Posterior vena cava (tissue), 2 donors: Measurements from ENCODE around the gene GRIPAP1. TPM values are rescaled to one million over a fixed set of nuclear protein-coding genes. Genes with fewer than 3 reads are reported as not detected.

Experiments
- DNase-seq: peaks from one replicate; pipeline ENCODE4 v3.0.0-alpha.2; 2020; ENCODE audit warnings: low spot score
- intact Hi-C, 2 donors: fragments of 100-400 bp; cut with DNase I; formaldehyde crosslinking; loops; one replicate each; pipeline versions ENCODE4 v1.14.1 to v1.14.2; 2022 to 2023
- total RNA-seq, 2 donors: library from RNA; stranded (reverse); fragmentation: NEBNext Ultra II Directional; extraction: Animal tissue kit (Norgen Biotek cat#: 25700); gene quantifications; one replicate each; pipeline ENCODE4 v1.2.1, GENCODE V29; 2021
- donor health status: DM: yes; HTN: yes; CAD: no.
- donor health status: DM: yes; HTN: yes; CAD: no.

Gene GRIPAP1
- total RNA-seq, 2 donors from 2014 or later = 27.6 to 31.6 TPM

GRCh38 chrX:48937054-48937907, 64.8 kb downstream of the GRIPAP1 start:
- peak; percentile 90 for DNase-seq
- intact Hi-C loops = no loop called here

GRCh38 chrX:48936429-48937053, 65.5 kb downstream of the GRIPAP1 start:
- intact Hi-C loops = no loop called here
- DNase-seq = no peak

GRCh38 chrX:48935301-48935670, 66.8 kb downstream of the GRIPAP1 start:
- intact Hi-C loops = no loop called here
- no peak for DNase-seq

GRCh38 chrX:48934581-48935300, 67.3 kb downstream of the GRIPAP1 start:
- DNase-seq = no peak

GRCh38 chrX:48933757-48934156, 68.3 kb downstream of the GRIPAP1 start:
- intact Hi-C loops = no loop called here
- no peak for DNase-seq

More at GRCh38 chrX:48934581-48935300, 67.3 kb downstream of the GRIPAP1 start:
- intact Hi-C loops = no loop called here

GRCh38 chrX:48927736-48928382, 74.2 kb downstream of the GRIPAP1 start:
- intact Hi-C loops = no loop called here
- no peak for DNase-seq

- intact Hi-C loops = no loop called here
Observed at GRCh38 chrX:48927123-48927522, 74.9 kb downstream of the GRIPAP1 start.

GRCh38 chrX:48924270-48924669, 77.8 kb downstream of the GRIPAP1 start:
- no peak for DNase-seq
- intact Hi-C loops = no loop called here

More at GRCh38 chrX:48927123-48927522, 74.9 kb downstream of the GRIPAP1 start:
- no peak for DNase-seq

- intact Hi-C loops = no loop called here
- DNase-seq = no peak
Observed at GRCh38 chrX:48923771-48924170, 78.3 kb downstream of the GRIPAP1 start.

Other genes starting within 250 kb of the GRIPAP1 start
- gene GLOD5, start 240.5 kb downstream of the GRIPAP1 start, total RNA-seq = not detected
- gene GATA1, start 215.7 kb downstream of the GRIPAP1 start, total RNA-seq = under 1 TPM in 1 of 2 donors, not detected in 1; 0.42 TPM
- 10 to 100 TPM; 45.4 to 54.3 TPM for gene HDAC6, start 200.2 kb downstream of the GRIPAP1 start, total RNA-seq
- gene ERAS, start 175.8 kb downstream of the GRIPAP1 start, total RNA-seq = not detected
- gene PCSK1N, start 166.7 kb downstream of the GRIPAP1 start, total RNA-seq = 1 to 10 TPM in 1 of 2 donors, under 1 TPM in 1; 0.52 to 2.4 TPM
- gene TIMM17B, start 104.5 kb downstream of the GRIPAP1 start, total RNA-seq = 10 to 100 TPM; 25.2 to 29.0 TPM
- gene PQBP1, start 104.3 kb downstream of the GRIPAP1 start, total RNA-seq = 10 to 100 TPM; 43.2 to 48.9 TPM
- 10 to 100 TPM; 11.5 to 14.7 TPM for gene SLC35A2, start 90.6 kb downstream of the GRIPAP1 start, total RNA-seq
- 1 to 10 TPM; 3.0 to 4.2 TPM for gene PIM2, start 83.2 kb downstream of the GRIPAP1 start, total RNA-seq
- 10 to 100 TPM; 36.0 to 36.9 TPM for gene OTUD5, start 44.7 kb downstream of the GRIPAP1 start, total RNA-seq
- 1 to 10 TPM; 2.0 to 6.3 TPM for gene KCND1, start 30.4 kb downstream of the GRIPAP1 start, total RNA-seq
- gene TFE3, start 41.1 kb upstream of the GRIPAP1 start, total RNA-seq = 10 to 100 TPM; 46.4 to 52.6 TPM
- gene CCDC120, start 56.7 kb upstream of the GRIPAP1 start, total RNA-seq = 1 to 10 TPM; 3.0 to 4.1 TPM
- 10 to 100 TPM; 36.4 to 42.6 TPM for gene PRAF2, start 71.7 kb upstream of the GRIPAP1 start, total RNA-seq
- gene WDR45, start 77.6 kb upstream of the GRIPAP1 start, total RNA-seq = 10 to 100 TPM; 49.8 to 51.9 TPM
- 10 to 100 TPM; 12.9 to 15.9 TPM for gene GPKOW, start 121.5 kb upstream of the GRIPAP1 start, total RNA-seq
- 1 to 10 TPM; 1.3 to 2.8 TPM for gene MAGIX, start 160.5 kb upstream of the GRIPAP1 start, total RNA-seq
- 100 to 1,000 TPM; 187 to 238 TPM for gene PLP2, start 169.6 kb upstream of the GRIPAP1 start, total RNA-seq
- gene PRICKLE3, start 184.1 kb upstream of the GRIPAP1 start, total RNA-seq = 1 to 10 TPM; 7.3 to 8.0 TPM
- gene SYP, start 197.9 kb upstream of the GRIPAP1 start, total RNA-seq = 1 to 10 TPM; 1.1 to 1.5 TPM
- under 1 TPM; 0.09 to 0.10 TPM for gene CACNA1F, start 231.1 kb upstream of the GRIPAP1 start, total RNA-seq
- 10 to 100 TPM in 1 of 2 donors, 1 to 10 TPM in 1; 9.9 to 10.4 TPM for gene CCDC22, start 233.2 kb upstream of the GRIPAP1 start, total RNA-seq